GM12873 (cell line): ENCODE measurements around the gene ZNF354C.

ENCODE experiments used
- TF ChIP-seq, protein P1 (sequence below): IDR thresholded peaks from 2 replicates; pipeline ENCODE4 v1.5.1; 2012; ENCODE audit warnings: low read depth, mild to moderate bottlenecking, moderate library complexity, low read length, control low read depth; ENCODE audit not compliant: insufficient read depth; ENCODE audit errors: missing control alignments

Gene ZNF354C

DNA sequence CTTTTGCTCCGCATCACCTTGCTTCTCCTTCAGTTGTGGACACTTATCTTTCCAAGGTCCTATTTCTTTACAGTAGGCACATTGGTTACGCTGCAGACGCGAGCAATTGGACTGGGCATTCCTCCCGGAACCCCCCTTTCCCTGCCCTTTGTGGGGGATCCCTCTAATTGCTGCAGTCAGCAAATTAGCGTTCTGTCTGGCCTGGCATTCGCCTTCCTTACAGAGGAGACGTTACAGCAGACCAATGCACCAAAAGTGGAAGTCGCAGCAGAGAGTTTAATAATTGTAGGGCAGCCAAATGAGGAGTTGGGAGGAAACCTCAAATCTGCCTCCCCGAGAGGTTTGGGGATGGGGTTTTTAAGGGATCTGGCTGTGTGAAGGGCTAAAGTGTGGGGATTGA is 5.3 kb upstream of the ZNF354C start:
- TF ChIP-seq, protein P1, sequence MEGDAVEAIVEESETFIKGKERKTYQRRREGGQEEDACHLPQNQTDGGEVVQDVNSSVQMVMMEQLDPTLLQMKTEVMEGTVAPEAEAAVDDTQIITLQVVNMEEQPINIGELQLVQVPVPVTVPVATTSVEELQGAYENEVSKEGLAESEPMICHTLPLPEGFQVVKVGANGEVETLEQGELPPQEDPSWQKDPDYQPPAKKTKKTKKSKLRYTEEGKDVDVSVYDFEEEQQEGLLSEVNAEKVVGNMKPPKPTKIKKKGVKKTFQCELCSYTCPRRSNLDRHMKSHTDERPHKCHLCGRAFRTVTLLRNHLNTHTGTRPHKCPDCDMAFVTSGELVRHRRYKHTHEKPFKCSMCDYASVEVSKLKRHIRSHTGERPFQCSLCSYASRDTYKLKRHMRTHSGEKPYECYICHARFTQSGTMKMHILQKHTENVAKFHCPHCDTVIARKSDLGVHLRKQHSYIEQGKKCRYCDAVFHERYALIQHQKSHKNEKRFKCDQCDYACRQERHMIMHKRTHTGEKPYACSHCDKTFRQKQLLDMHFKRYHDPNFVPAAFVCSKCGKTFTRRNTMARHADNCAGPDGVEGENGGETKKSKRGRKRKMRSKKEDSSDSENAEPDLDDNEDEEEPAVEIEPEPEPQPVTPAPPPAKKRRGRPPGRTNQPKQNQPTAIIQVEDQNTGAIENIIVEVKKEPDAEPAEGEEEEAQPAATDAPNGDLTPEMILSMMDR = no peak

DNA sequence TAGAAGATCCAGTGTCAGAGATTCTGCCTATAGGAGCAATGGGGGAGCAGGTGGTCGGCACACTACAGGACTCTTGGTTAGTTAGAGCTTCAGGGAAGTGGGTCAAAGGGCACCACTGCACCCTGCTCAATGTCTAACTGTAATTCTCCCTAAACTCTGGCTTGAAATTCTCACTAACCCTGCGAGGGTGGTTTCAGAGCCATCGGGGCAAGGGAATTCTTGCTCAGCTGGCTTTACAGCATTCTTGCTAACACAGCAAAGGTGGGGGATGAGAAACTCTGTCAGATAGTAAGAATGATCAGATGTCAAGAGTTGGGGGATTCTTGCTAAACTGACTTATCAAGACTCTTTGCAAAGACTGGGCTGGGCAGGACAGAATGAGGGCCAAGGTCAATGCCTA is 4.7 kb upstream of the ZNF354C start:
- TF ChIP-seq, protein P1 = no peak

DNA sequence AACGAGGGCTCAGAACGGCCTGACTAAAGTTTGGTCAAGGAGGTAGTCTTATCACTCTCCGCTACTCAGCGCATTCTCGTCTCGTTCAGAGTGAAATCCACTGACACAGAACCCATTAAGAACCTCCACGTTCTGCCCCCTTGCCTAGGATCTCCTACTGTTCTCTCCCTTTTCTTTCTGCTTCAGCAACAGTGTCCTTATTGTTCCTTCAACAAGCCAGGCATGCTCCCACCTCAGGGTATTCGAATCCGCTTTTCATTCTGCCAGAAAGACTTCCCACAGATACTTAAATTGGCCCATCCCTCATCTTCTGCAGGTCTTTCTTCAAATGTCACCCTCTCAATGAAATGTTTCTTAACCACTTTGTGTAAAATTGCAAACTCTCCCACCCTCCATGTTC is 4.3 kb upstream of the ZNF354C start:
- TF ChIP-seq, protein P1 = no peak

DNA sequence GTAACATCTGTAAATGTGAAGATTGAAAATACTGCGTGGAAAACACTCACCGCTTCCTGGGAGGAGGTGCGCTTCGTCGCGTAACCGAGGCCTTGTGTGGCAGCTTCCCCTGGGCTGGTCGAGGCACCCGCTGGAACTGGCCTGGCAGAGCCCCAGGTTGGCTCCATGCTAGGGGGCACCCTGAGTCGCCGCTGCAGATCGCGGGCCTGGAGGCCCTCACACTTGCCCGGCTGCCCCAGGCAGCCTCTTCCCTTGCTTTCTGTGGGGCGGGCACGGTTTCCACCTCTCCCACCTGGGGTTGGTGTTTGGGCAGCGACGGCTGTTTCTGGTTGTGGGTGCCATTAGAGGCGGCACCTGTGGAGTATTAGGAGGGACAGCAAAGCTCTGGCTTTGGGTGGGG is 852 bp downstream of the ZNF354C start:
- TF ChIP-seq, protein P1 = no peak

DNA sequence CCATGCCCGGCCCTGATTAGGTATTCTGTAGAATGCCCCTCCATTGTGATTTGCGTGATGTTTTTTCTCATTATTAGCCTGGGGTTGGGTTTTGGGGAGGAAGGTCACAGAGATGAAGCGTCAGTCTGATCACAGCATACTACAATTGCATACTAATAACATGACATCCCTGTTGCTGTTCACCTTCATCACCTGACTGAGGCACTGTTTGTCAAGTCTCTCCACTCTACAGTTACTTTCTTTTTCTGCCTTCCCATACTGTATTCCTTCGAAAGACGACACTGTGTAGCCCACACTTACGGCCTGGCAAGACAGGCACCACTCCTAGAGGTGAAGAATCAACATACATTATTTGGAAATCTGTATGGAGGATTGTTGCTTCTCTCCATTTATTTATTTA is 5.5 kb downstream of the ZNF354C start:
- TF ChIP-seq, protein P1 = no peak

DNA sequence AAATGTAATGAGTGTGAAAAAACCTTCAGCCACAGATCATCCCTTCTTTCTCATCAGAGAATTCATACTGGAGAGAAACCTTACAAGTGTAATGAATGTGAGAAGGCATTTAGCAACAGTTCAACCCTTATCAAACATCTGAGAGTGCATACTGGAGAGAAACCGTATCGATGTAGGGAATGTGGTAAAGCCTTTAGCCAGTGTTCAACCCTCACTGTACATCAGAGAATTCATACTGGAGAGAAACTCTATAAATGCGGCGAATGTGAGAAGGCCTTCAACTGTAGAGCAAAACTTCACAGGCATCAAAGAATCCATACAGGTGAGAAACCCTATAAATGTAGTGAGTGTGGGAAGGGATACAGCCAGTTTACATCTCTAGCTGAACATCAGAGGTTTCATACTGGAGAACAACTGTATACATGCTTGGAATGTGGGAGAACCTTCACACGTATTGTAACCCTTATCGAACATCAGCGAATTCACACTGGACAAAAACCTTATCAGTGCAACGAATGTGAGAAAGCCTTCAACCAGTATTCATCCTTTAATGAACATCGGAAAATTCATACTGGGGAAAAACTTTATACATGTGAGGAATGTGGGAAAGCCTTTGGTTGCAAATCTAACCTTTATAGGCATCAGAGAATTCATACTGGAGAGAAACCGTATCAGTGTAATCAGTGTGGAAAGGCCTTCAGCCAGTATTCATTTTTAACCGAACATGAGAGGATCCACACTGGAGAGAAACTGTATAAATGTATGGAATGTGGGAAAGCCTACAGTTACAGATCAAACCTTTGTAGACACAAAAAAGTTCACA is 19.2 kb downstream of the ZNF354C start:
- TF ChIP-seq, protein P1 = no peak

DNA sequence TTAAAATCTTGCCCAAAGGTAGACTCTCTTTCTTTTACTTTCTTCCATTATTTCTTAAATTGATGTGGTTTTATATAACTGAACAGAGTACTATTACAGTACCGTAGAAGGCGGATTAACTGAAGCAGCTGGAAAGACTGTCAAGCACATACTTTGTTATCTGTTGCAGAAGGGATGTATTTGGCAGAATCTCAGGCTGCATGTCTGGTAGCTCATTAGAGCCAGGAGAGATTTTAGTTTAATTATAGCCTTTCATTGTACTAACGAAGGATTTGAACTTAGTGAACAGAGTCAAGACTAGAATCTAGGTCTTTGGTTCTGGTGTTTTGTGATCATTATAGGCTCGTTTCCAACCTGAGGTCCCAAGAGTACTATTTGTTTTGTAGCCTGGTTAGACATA is 20.6 kb downstream of the ZNF354C start:
- TF ChIP-seq, protein P1 = no peak
